HG03039 (cell line): Measurements from ENCODE around the gene TRRAP.

Experiments
- ATAC-seq: cut with Tn5 transposase; IDR thresholded peaks from one replicate; pipeline ENCODE4 v1.9.1; 2021; ENCODE audit warnings: mild to moderate bottlenecking, moderate library complexity; ENCODE audit not compliant: unreplicated experiment

Gene TRRAP

DNA sequence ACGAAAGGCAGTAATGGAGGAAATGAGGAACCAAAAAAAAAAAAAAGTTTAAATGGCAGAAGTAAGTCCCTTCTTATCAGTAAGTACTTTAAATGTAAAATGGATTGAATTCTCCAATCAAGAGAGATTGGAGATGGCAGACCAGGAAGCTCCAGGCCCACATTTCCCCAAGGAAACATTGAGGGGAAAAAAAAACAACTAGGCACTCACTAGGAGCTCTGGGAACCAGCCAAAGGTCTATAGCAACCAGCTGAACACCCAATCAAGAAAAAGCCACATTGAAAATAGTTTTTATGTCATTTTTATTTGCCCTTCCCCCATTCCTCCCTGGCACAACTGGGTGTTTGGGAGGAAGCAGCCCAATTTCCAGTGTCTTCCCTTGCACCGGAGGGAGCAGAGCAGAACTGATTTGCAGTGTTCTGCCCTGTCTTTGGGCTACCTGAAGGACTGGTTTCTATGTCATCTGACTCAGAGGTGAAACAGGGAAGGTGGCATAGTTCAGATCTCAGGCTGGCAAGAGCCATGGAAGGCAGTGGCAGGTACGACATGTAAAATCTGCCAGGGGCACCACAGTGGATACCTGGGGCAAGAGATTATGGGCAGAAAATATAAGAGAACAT, 143.7 kb downstream of the TRRAP start:
- ATAC-seq = no peak

GRCh38 chr7:99024066-99024465, 145.7 kb downstream of the TRRAP start:
- no peak for ATAC-seq

DNA sequence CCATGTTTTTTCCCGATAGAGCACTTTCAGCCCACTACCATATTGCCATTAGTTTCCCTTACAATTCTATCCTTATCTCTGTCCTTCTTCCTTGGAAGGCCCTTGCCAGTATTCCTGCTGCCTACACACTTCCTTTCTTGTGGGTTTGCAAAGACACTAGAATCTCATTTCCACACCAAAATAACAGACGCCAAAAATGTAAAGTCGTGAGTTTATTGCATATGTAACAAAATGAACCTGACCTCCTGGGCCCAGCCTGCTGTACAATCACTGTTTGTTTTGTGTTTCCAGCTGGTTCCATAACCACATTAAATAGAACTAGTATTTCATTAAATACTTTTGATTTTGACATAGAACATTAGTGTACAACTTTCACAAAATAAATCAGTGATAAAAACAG, 148.9 kb downstream of the TRRAP start:
- no peak for ATAC-seq

DNA sequence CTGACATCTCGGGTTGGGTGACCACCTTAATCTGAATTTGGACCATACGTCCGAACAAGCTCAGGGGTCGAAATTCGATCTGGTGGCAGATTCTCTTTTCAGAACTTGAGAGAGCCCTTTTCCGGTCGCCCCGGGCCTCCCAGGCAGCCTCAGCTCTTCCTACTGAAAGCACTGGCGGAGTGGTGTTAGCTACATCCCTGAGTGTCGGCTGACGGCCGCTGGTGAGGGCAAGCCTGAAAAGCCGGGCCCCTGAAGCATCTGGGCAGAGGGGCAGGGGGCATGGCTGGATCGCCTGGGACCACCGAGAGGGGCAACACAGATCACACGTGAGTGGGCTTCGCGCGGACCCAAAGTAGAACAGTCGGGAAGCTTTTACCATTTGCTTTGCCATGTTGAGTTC, 149.5 kb downstream of the TRRAP start:
- ATAC-seq = no peak

DNA sequence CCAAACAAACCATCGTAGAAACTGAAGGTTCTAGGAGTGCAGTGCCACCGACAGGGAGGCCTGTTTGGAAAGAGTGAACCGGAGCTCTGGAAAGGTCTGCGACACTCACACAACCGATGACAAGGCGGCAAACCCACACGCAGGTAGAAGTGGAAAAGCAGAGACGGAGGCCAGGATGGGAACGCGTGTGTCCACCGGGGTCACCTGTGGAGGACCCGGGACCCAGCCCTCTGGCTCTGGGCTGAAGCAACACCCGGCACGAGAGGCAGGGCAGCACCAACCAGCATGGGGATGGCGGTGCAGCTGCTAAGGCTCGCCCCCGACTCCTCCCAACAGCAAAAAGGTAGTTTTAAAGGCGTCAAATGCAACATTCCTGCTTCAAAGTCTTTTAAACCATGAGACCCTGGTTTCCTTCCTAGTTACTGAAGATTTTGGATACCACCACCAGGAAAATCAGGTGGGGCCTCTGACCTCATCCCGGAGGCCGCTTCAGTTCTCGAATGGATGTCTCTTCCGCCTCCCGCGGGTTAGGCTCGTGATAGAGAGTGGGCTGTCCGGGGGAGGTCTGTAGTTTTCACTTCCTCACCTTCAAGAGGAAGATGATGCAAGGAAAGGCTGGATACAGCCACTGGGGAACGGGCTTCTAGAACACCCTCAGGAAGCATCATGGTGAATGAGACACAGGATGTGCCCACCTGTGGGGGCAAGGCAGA, 150.1 kb downstream of the TRRAP start:
- no peak for ATAC-seq

GRCh38 chr7:99029466-99030435, 151.4 kb downstream of the TRRAP start:
- ATAC-seq = no peak

GRCh38 chr7:99030457-99030856, 152.1 kb downstream of the TRRAP start:
- no peak for ATAC-seq

GRCh38 chr7:99030951-99031350, 152.6 kb downstream of the TRRAP start:
- no peak for ATAC-seq

GRCh38 chr7:99031496-99031895, 153.2 kb downstream of the TRRAP start:
- ATAC-seq = no peak

DNA sequence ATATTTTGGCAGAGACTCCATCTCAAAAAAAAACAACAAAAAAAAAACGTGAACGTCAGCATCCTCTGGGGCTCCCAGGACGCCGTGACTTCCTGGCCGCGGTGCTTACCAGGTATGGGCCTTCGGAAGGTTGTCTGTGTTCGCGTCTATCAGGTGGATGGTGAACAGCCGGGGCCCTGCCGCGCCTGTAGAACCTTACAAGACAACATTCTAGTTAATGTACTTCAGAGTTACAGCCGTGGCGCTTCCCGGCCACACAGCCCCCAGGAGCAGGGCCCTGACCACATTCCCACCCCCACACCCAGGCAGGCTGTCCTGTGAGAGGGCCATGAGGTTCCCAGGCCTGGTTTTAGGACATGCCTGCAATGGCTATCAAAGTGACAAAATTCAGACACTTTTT, 154.6 kb downstream of the TRRAP start:
- no peak for ATAC-seq

GRCh38 chr7:99033765-99034164, 155.4 kb downstream of the TRRAP start:
- ATAC-seq = no peak

DNA sequence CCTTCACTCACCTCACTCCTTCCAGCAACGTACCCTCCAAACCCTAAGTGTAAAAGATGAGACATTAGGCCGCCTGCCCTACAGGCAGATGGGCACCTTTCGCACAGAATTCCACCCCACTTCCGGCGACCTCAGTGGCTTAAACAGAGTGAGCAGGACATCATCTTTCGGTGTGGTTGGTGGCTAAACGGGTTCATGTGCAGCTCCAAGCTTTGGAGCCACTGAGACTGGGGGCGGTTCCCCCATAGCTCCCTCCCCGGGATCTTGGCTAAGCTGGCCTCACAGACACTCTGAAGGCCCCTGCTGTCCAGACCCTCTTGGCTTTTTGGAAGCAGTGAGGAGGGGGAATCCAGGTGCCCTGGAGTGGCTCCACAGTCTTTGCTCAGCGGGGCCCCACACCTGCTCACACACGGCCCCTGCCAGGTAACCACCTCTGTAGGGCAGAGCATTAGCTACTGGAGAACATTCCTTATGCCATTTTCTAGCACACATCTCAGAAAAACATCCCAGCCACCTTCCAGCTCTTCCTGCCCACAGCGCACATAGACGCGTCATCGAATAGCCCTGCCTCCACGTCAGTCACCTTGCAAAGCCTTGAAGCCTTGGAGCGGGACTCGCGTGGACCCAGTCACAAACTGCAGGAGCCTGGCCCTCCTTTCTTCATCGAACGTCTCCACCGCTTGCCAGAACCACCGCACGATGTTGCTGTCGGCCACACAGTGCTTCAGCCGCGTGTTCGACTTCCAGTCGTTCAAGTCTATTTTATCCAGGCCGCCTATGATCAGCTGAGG, 156.8 kb downstream of the TRRAP start:
- ATAC-seq = no peak

DNA sequence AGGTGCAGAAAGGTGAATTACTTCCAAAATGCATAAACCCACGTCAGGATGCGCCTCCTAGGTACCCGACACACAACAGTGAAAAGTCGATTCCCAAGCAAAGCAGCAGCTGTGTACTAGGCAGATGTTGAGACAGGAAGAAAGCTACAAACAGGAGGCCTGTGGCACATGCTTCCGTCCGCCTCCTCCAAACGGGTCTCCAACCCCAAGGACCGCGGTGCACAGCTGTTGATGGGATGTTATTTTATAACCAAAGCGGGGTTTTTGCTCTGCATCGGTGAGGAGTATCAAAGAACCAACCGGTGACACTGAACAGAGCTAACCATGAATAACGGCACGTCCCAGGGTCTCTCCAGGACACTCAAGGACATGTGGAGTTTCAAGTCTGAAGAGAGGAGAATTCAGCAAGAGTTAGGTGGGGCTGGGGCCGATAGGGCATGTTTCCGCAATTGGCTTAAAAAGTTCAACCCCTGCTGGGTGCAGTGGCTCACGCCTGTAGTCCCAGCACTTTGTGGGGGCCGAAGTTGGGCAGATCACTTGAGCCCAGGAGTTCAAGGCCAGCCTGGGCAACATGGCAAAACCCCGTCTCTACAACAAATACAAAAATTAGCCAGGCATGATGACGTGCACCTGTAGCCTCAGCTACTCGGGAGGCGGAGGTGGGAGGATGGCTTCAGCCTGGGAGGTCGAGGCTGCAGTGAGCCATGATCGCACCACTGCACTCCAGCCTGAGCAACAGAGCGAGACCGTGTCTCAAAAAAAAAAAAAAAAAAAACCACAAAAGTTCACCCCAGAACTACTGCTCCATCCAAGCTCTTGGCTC, 157.6 kb downstream of the TRRAP start:
- ATAC-seq = no peak

GRCh38 chr7:99036546-99037111, 158.3 kb downstream of the TRRAP start:
- no peak for ATAC-seq

DNA sequence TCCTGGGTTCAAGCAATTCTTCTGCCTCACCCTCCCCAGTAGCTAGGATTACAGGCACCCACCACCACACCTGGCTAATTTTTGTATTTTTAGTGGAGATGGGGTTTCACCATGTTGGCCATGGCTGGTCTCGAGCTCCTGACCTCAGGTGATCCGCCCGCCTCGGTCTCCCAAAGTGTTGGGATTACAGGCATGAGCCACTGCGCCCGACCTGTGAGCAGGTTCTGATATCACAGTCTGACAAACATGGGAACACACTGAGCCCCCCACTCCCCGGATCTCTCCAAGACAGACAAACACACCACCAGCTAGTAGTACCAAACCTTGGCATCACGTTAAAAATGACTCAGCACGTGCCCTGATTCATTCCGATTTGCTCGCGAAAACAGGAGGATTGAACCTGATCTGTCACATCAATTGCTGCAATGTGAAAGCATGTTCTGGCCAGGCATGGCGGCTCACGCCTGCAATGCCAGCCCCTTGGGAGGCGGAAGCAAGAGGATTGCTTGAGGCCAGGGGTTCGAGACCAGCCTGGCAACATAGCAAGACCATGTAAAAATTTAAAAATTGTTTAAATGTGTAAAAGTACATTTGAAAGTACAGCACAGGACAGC, 159.1 kb downstream of the TRRAP start:
- no peak for ATAC-seq

DNA sequence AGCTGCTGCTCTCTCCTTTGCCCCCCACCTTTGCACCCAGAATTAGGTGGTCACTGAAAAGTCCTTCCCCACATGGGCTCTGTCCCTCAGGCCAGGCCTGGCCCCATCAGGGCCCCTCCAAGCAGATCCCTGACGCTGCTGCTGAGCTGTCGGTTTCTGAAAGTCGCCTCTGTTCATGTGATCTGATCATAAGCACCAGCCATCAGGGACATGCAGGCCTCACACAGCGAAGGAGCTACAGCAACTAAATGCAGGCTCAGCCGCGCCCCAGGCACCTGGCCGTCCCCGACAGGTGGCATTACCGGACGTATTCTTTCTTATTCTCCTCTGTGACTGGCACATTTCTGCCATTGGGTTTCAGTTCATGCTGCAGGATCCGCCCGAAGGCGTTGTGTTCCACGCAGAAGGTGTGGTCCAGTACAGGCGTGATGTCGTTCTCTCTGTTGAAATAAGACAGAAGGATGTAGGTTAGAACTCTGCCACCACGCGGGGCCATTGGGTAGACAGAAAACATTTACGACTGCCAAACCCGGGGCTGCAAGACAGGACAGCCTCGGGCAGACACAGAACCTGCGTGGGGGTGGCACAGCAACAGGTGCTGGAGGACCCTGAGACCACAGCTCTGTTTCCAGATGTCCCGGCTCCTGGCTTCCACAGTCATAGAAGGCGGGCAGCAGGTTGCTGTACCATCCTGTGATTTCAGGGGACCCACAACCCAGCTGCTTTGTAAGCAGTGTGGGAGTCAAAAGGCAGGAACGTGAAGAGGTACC, 159.9 kb downstream of the TRRAP start:
- ATAC-seq = no peak

DNA sequence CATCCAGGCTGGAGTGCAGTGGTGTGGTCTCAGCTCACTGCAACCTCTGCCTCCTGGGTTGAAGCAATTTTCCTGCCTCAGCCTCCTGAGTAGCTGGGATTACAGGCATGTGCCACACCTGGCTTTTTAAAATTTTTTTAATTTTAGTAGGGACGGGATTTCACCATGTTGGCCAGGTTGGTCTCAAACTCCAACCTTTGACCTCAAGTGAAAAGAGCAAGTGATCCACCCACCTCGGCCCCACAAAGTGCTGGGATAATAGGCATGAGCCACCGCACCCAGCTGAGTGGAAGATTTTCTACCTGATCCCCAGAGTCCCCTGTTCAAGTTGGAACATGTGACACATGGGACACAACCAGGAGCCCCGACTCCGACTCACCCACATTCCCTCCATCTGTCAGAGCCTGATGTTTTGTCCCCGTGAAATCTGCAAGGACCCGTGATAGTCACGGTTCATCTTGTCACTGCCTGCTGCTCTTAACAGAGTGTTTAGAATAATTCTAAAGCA, 161.1 kb downstream of the TRRAP start:
- no peak for ATAC-seq
